CD8-positive, alpha-beta memory T cell (primary cell): Measurements from ENCODE around the gene IDI1. TPM values are rescaled to one million over a fixed set of nuclear protein-coding genes. Genes with fewer than 3 reads are reported as not detected.

Experiments
- CTCF ChIA-PET: fragments of 350-600 bp; sonication (Branson Sonifier 250); formaldehyde crosslinking; loops from one replicate; lab custom pipeline; 2021; ENCODE audit warnings: antibody characterized with exemption; lab: Charles Lee
- POLR2A ChIA-PET: fragments of 350-600 bp; sonication (Branson Sonifier 250); formaldehyde crosslinking; loops from one replicate; lab custom pipeline; 2021; ENCODE audit warnings: antibody characterized with exemption; lab: Charles Lee
- DNase-seq, 5 donors: peaks; one replicate each; pipeline versions ENCODE4 v3.0.0 to v3.0.0-alpha.2; 2020 to 2022; ENCODE audit warnings: mixed read lengths in 1 of 5
- H3K27ac ChIP-seq: one replicate; pipeline ENCODE4 v1.7.0; 2013; ENCODE audit warnings: low read depth, mild to moderate bottlenecking, low read length, moderate library complexity
- H3K27me3 ChIP-seq: 2 replicates; pipeline ENCODE4 v1.7.0; 2013; ENCODE audit warnings: low read length, mild to moderate bottlenecking; ENCODE audit not compliant: insufficient read depth, poor library complexity, severe bottlenecking
- H3K36me3 ChIP-seq: 2 replicates; pipeline ENCODE4 v1.7.0; 2013; ENCODE audit warnings: mild to moderate bottlenecking, low read length, moderate library complexity; ENCODE audit not compliant: insufficient read depth
- H3K4me1 ChIP-seq: 2 replicates; pipeline ENCODE4 v1.7.0; 2013; ENCODE audit warnings: mild to moderate bottlenecking, low read length, moderate library complexity; ENCODE audit not compliant: insufficient read depth
- H3K4me3 ChIP-seq: 2 replicates; pipeline ENCODE4 v1.7.0; 2013; ENCODE audit warnings: mild to moderate bottlenecking, low read length
- H3K9me3 ChIP-seq: 2 replicates; pipeline ENCODE4 v1.7.0; 2013; ENCODE audit warnings: mild to moderate bottlenecking, low read length
- H3K27ac Mint-ChIP-seq, 8 donors: one replicate each; pipeline ENCODE4 v1.8.0; 2020 to 2021; ENCODE audit warnings: mixed read lengths in 8 of 8, mild to moderate bottlenecking in 6 of 8, inconsistent platforms in 3 of 8, moderate library complexity in 3 of 8
- H3K27me3 Mint-ChIP-seq, 2 donors: one replicate each; pipeline ENCODE4 v1.8.0; 2020 to 2021; ENCODE audit warnings: mixed read lengths in 2 of 2, mild to moderate bottlenecking in 1 of 2, moderate library complexity in 1 of 2
- H3K36me3 Mint-ChIP-seq, 3 donors: one replicate each; pipeline ENCODE4 v1.8.0; 2020 to 2021; ENCODE audit warnings: mixed read lengths in 3 of 3, inconsistent platforms in 1 of 3, mild to moderate bottlenecking in 1 of 3
- H3K4me1 Mint-ChIP-seq, 3 donors: one replicate each; pipeline ENCODE4 v1.8.0; 2020 to 2021; ENCODE audit warnings: mixed read lengths in 3 of 3, inconsistent platforms in 1 of 3, mild to moderate bottlenecking in 1 of 3
- H3K4me3 Mint-ChIP-seq, 7 donors: one replicate each; pipeline ENCODE4 v1.8.0; 2020 to 2021; ENCODE audit warnings: mixed read lengths in 7 of 7, mild to moderate bottlenecking in 6 of 7, moderate library complexity in 4 of 7, inconsistent platforms in 2 of 7
- H3K9me3 Mint-ChIP-seq, 5 donors: one replicate each; pipeline ENCODE4 v1.8.0; 2020 to 2022; ENCODE audit warnings: mixed read lengths in 5 of 5, mild to moderate bottlenecking in 3 of 5, moderate library complexity in 2 of 5, inconsistent platforms in 1 of 5
- polyA plus RNA-seq: library from polyadenylated mRNA; unstranded; fragments of 300-500 nt; fragmentation: Illumina TruSeq; gene quantifications from one replicate; pipeline ENCODE4 v1.2.3, GENCODE V29; 2021
- total RNA-seq, 2 experiments: library from RNA; stranded (reverse); gene quantifications; one replicate each; pipeline ENCODE4 v1.2.3, GENCODE V29; 2021

Gene IDI1
- total and polyA plus RNA-seq, 3 experiments from 2014 or later: 47.4 to 53.1 (median 50.1) TPM

- CTCF ChIA-PET: no interaction called here
- Histone ChIP-seq H3K27me3 (no peaks in the 10 kb centered on the region), H3K4me1 (no peaks in the 10 kb centered on the region), H3K27ac (no peak overlapping the region), H3K4me3 (no peak overlapping the region), H3K36me3 (peaks cover 58% of the 10 kb centered on the region), H3K9me3 (no peaks in the 10 kb centered on the region)
- Mint-ChIP-seq H3K4me3 (no peak overlapping the region), H3K4me1 (peaks cover 14 to 17% (median 16%) of the 10 kb centered on the region in 3 donors), H3K9me3 (no peaks in the 10 kb centered on the region), H3K27me3 (no peaks in the 10 kb centered on the region), H3K27ac (peak overlapping the region in 2 of 8 donors; percentile 27 to 29), H3K36me3 (peaks cover 17 to 69% (median 28%) of the 10 kb centered on the region in 3 donors)
- no peak for DNase-seq
- POLR2A ChIA-PET: no interaction called here
Measured at GRCh38 chr10:1089017-1089689, 40.2 kb upstream of the IDI1 start.

- no peaks in the 10 kb centered on the region for H3K4me1 ChIP-seq
- H3K36me3 ChIP-seq: peaks cover 51% of the 10 kb centered on the region
- no peak overlapping the region for H3K4me3 ChIP-seq
- Mint-ChIP-seq H3K36me3 (peaks cover 20 to 93% (median 36%) of the 10 kb centered on the region in 3 donors), H3K4me3 (peak overlapping the region in 1 of 7 donors; percentile 34), H3K27me3 (no peaks in the 10 kb centered on the region), H3K4me1 (peaks cover 19 to 22% (median 20%) of the 10 kb centered on the region in 3 donors), H3K27ac (peak overlapping the region; percentile 39 to 96 (median 64)), H3K9me3 (no peaks in the 10 kb centered on the region)
- H3K27me3 ChIP-seq: no peaks in the 10 kb centered on the region
- H3K27ac ChIP-seq: no peak overlapping the region
- ChIA-PET POLR2A (no interaction called here), CTCF (interaction anchor here (0.8 kb wide), 1 partner anchor 36 kb away, joined by 3 read pairs; no protein-coding TSS in a partner anchor)
- no peak for DNase-seq
- no peaks in the 10 kb centered on the region for H3K9me3 ChIP-seq
Measured at GRCh38 chr10:1086787-1087186, 37.9 kb upstream of the IDI1 start.

- POLR2A ChIA-PET: no interaction called here
- peaks cover 17 to 93% (median 42%) of the 10 kb centered on the region in 3 donors for H3K36me3 Mint-ChIP-seq
- peaks cover 20 to 22% (median 21%) of the 10 kb centered on the region in 3 donors for H3K4me1 Mint-ChIP-seq
- no peaks in the 10 kb centered on the region for H3K9me3 ChIP-seq
- H3K4me3 ChIP-seq: no peak overlapping the region
- CTCF ChIA-PET: interaction anchor here (1.2 kb wide), 1 partner anchor 36 kb away, joined by 4 read pairs; the partner anchor contains the start of gene IDI1
- H3K27me3 Mint-ChIP-seq: no peaks in the 10 kb centered on the region
- no peak overlapping the region for H3K27ac ChIP-seq
- H3K4me3 Mint-ChIP-seq: no peak overlapping the region
- H3K27me3 ChIP-seq: no peaks in the 10 kb centered on the region
- H3K9me3 Mint-ChIP-seq: no peaks in the 10 kb centered on the region
- peaks cover 49% of the 10 kb centered on the region for H3K36me3 ChIP-seq
- H3K4me1 ChIP-seq: no peaks in the 10 kb centered on the region
- H3K27ac Mint-ChIP-seq: no peak overlapping the region
- no peak for DNase-seq
Measured at GRCh38 chr10:1085258-1085657, 36.3 kb upstream of the IDI1 start.

- DNase-seq: no peak
- Mint-ChIP-seq H3K36me3 (peaks cover 13 to 94% (median 46%) of the 10 kb centered on the region in 3 donors), H3K27me3 (no peaks in the 10 kb centered on the region), H3K4me1 (peaks cover 17 to 21% (median 17%) of the 10 kb centered on the region in 3 donors), H3K9me3 (no peaks in the 10 kb centered on the region), H3K27ac (peak overlapping the region in 1 of 8 donors; percentile 91), H3K4me3 (no peak overlapping the region)
- H3K27me3 ChIP-seq: no peaks in the 10 kb centered on the region
- H3K4me1 ChIP-seq: no peaks in the 10 kb centered on the region
- CTCF ChIA-PET: interaction anchor here (1.2 kb wide), 1 partner anchor 35 kb away, joined by 4 read pairs; the partner anchor contains the start of gene IDI1
- peaks cover 58% of the 10 kb centered on the region for H3K36me3 ChIP-seq
- no peak overlapping the region for H3K27ac ChIP-seq
- POLR2A ChIA-PET: no interaction called here
- H3K9me3 ChIP-seq: no peaks in the 10 kb centered on the region
- H3K4me3 ChIP-seq: no peak overlapping the region
Measured at GRCh38 chr10:1084011-1084950, 35.4 kb upstream of the IDI1 start.

GRCh38 chr10:1083581-1083980 is 34.7 kb upstream of the IDI1 start:
- H3K36me3 ChIP-seq: peaks cover 58% of the 10 kb centered on the region
- Mint-ChIP-seq H3K36me3 (peaks cover 13 to 92% (median 46%) of the 10 kb centered on the region in 3 donors), H3K27ac (peak overlapping the region in 2 of 8 donors; percentile 66 to 70), H3K27me3 (no peaks in the 10 kb centered on the region), H3K9me3 (no peaks in the 10 kb centered on the region), H3K4me1 (peaks cover 17 to 21% (median 17%) of the 10 kb centered on the region in 3 donors), H3K4me3 (no peak overlapping the region)
- no peaks in the 10 kb centered on the region for H3K4me1 ChIP-seq
- DNase-seq: no peak
- no peaks in the 10 kb centered on the region for H3K9me3 ChIP-seq
- H3K27ac ChIP-seq: no peak overlapping the region
- no peak overlapping the region for H3K4me3 ChIP-seq
- ChIA-PET POLR2A (no interaction called here), CTCF (no interaction called here)
- H3K27me3 ChIP-seq: no peaks in the 10 kb centered on the region

- Mint-ChIP-seq H3K4me1 (peaks cover 13 to 22% (median 18%) of the 10 kb centered on the region in 3 donors), H3K27ac (peak overlapping the region in 2 of 8 donors; percentile 17 to 70), H3K4me3 (no peak overlapping the region), H3K9me3 (no peaks in the 10 kb centered on the region), H3K36me3 (peaks cover 4 to 77% (median 28%) of the 10 kb centered on the region in 3 donors), H3K27me3 (no peaks in the 10 kb centered on the region)
- Histone ChIP-seq H3K4me3 (no peak overlapping the region), H3K27ac (no peak overlapping the region), H3K36me3 (peaks cover 30% of the 10 kb centered on the region), H3K9me3 (no peaks in the 10 kb centered on the region), H3K27me3 (no peaks in the 10 kb centered on the region), H3K4me1 (no peaks in the 10 kb centered on the region)
- ChIA-PET CTCF (no interaction called here), POLR2A (no interaction called here)
- no peak for DNase-seq
Measured at GRCh38 chr10:1078668-1079067, 29.7 kb upstream of the IDI1 start.

- Histone ChIP-seq H3K4me1 (no peaks in the 10 kb centered on the region), H3K27me3 (no peaks in the 10 kb centered on the region), H3K36me3 (peaks cover 13% of the 10 kb centered on the region), H3K27ac (no peak overlapping the region), H3K4me3 (no peak overlapping the region), H3K9me3 (no peaks in the 10 kb centered on the region)
- peak overlapping the region in 1 of 7 donors; percentile 44 for H3K4me3 Mint-ChIP-seq
- H3K9me3 Mint-ChIP-seq: no peaks in the 10 kb centered on the region
- DNase-seq: peak in 1 of 5 donors; percentile 21
- peaks cover 17 to 38% (median 29%) of the 10 kb centered on the region in 3 donors for H3K4me1 Mint-ChIP-seq
- peak overlapping the region in 7 of 8 donors; percentile 10 to 69 (median 56) for H3K27ac Mint-ChIP-seq
- CTCF ChIA-PET: interaction anchor here (1.2 to 1.4 kb wide), 2 partner anchors 10 to 26 kb away, joined by 3 read pairs; partner anchors contain the start of gene IDI1
- POLR2A ChIA-PET: no interaction called here
- H3K27me3 Mint-ChIP-seq: no peaks in the 10 kb centered on the region
- H3K36me3 Mint-ChIP-seq: peaks cover 0 to 59% (median 7%) of the 10 kb centered on the region in 3 donors
Measured at GRCh38 chr10:1074748-1075308, 25.9 kb upstream of the IDI1 start.
